ENCODE data around the gene SLCO3A1.

- no peak for TF ChIP-seq CTCF (IDR thresholded peaks at IDR 0.05)
- no peak for TF ChIP-seq POLR2A (IDR thresholded peaks at IDR 0.05)
- TF ChIP-seq POLR2AphosphoS5 (IDR thresholded peaks at IDR 0.05; ENCODE audit: insufficient read depth in 1 of 2, low read depth in 1 of 2) = no peak
Observed at GRCh38 chr15:91865486-91865885, 12.0 kb downstream of the SLCO3A1 start.
